GM18861 (cell line): Measurements from ENCODE around the gene BRPF1.
"Not testable (repeated sequence)": the region's sequence is repeated elsewhere in the genome, so short reads cannot be mapped to it uniquely, and the experiment has no call there.

ENCODE experiments used
- ATAC-seq: cut with Tn5 transposase; IDR thresholded peaks from one replicate; pipeline ENCODE4 v1.9.1; 2021; ENCODE audit not compliant: unreplicated experiment

Gene BRPF1

DNA sequence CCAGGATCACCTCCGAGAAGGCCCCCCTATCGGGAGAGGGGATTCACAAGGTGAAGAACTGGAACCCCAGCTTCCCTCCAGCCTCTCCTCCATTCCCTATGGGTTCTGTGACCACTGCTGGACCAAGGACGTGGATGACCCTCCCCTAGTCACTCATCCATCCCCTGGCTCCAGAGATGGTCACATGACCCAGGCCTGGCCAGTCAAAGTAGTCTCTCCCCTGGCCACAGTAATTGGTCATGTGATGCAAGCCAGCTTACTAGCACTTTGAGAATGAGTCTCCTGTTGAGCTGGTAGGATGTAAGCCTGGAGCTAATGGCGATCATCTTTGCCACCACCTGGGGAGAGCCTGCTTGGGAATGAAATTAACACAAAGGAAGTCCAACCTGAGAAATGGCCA, 34.3 kb downstream of the BRPF1 start:
- no peak for ATAC-seq

DNA sequence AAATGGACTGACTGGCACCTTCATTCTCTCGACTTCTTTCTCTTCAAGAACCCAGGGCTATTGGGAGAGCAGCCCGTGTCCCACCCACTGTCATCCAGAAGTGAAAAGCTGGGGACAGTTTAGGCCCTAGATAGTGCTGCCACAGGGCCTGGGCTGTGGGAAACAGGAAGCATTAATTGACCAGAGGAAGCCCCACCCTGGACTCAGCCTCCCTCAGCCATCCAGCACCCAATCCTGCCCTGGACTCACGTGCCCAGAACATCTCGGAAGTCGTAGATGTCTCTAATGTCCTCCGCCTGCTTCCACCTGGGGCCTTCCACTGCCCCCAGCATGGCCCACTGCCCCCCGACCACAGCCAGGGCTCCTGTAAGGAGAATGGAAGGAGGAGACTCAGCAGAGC, 35.9 kb downstream of the BRPF1 start:
- no peak for ATAC-seq

DNA sequence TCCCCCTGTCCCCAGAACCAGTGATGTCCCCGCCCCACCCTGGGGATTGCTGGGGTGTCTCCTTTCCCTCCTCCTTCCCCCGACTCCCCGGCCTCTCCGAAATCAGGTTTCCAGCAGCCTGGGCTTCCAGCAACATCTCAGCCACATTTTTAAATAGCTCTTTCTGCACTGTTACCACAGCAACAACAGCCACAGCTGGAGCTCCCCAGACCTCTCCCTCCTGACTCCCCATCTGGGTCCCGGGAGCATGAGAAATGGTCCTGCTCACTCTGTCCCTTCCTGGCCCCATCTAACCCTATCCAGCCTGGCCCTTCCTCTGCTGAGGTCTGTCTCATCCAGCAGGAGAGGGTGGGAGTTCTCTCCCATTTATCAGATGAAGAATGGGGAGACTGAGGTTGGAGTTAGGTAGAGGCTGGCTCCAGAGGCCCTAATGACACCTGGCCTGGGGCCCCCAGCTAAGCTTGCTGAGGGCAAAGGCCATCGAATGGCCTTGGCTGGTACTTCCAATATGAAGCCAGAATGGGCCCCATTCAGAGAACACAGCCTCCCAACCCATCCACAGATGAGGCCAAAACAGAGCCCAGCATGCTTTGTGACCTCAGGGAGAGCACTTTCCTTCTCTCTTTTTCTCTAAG, 36.7 kb downstream of the BRPF1 start:
- no peak for ATAC-seq

DNA sequence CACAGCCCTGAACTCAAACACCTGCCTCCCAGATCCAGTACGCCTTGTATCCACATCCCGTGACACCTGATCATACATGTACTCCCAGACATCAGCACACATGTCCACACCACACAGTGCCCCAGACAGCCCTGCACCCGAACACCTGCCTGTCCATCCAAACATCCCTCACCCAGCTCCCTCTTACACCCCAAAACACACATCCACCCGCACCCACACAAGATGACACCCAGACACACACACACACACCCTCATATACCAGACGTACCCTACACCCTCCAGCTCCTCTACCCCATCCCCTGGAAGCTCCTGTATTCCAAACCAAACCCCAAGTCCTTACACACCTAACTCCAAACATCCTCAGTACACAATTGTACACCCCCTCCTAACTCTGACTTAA, 37.5 kb downstream of the BRPF1 start:
- no peak for ATAC-seq

DNA sequence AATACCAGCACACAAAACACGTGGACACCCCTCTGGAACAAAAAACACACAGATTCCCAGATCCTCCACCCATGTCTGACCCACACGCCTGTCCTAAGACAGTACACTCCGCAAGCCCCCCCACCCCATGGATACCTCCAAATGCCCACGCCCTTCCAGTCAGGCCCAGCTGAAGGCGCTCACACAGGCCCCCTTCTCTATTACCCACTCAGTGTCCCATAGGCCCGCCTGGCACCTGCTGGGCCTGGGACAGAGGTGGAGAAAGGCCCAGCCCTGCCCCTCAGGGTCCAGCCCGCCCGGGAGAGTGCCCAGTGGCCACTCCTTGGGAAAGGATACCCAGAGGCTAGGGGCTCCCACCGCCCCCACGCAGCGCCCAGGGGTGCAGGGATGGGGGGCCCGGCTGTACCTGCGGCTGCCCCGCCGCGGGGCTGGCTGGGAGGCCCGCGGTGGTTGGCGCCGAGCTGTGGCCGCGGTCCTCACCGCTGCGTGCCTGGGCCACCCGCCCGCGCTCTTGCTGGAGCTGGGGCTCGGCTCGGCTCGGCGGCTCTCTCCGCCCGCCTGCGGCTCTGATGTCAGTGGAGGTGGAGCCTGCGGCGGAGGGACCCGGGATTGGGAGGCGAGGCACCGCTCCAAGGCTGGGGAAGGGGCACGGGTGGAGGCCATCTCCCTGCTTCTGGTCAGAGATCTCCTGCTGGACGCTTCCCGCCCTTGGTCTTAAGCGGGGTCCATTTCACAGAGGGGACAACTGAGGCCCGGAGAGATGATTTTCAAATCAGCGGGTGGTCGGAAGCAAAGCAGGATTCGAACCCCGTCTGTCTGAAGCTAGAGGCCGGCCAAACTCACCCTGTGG, 38.1 kb downstream of the BRPF1 start, which contains the start of gene CAMK1:
CAMK1 (minus strand) TSS at position 522 of the 850 bp plus-strand sequence. CDS start 2,198 bp downstream, outside the sequence.
- no peak for ATAC-seq

DNA sequence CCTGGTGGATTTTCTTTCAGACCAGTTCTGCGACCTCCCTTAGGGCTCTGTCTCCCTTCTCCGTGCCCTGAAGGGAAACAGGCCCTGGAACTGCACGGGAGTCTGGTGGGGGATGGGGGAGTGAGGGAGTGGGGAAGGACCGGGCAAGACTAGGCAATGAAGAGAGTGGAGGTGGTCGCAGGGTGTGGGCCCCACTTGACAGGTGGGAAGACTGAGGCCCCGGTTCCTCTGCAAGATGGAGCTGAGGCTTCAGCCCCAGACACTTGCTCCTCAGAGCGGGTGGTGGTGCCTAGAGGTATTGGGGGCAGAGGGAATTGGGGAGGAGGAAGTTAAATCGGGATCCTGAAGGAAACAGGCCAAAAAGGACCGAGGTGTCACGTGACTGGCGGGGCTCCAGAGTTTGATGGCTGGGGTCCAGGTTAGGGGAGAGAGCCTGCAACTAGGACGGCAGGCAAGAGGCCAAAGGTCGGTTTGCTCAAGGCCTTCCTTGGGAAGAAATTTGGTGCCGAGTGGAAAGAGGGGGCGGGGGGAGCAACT, 38.8 kb downstream of the BRPF1 start:
- ATAC-seq = no peak

DNA sequence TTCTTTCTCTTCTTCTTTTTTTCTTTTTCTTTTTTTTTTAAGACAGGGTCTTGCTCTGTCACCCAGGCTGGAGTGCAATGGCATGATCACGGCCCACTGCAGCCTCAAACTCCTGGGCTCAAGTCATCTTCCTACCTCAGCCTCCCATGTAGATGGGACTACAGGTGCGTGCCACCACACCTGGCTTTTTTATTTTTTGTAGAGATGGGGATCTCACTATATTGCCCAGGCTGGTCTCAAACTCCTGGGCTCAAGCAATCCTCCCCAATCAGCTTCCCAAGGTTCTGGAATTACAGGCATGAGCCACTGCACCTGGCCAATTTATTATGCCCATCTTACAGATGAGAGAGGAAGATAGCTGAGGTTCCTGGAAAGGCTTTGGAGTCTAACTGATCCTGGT, 39.5 kb downstream of the BRPF1 start:
- not testable (repeated sequence) for ATAC-seq

DNA sequence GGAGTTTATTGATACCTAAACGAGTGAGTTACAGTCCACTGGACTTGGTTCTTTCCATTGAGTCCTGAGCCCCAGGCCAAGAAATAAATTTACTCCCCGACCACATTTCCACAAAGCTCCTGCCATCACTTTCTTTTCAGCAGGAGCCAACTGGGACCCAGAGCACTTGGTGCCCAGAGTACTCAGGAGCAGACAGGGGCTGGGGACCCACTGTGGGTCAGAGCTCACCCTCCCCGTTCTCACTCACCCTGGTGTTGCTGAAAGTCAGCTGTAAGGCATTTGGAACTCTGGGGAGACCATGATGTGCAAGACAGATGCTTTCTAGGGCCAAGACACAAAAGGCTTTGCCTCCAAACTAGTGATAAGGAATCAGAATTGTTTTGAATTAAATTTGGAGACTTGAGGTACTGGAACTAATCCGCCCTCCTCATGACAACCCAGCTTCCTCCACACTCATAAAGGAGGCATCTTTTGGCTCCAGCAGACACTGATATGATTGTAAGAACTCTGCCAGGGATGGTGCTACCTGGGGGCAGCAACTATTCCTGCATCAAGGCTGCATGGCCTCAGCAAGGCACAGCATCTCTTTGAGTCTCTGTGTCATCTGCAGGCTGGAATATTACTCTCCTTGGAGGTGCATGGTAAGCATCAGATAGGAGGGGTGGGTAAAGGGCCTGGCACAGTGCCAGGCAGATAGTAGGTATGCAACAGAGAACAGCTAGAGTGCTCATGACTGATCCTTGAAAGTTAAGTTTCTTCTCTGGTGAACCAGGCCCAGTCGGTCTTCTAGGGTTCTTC, 45.6 kb downstream of the BRPF1 start:
- ATAC-seq = no peak

DNA sequence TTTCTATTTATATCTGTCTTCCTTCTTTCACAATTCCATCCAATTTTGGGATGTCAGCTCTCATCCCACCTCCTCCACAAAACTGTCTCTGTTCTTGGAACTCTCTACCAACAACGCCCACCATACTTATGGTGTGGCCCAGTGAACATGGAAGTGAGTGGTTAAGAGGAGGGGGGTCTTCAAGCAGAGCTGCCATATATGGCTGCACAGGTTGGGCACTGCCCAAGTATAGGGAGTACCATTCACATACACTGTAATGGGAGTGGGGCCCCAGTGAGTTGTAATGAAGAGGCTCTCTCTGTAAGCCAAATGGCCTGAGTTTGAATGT, 46.1 kb downstream of the BRPF1 start:
- no peak for ATAC-seq

DNA sequence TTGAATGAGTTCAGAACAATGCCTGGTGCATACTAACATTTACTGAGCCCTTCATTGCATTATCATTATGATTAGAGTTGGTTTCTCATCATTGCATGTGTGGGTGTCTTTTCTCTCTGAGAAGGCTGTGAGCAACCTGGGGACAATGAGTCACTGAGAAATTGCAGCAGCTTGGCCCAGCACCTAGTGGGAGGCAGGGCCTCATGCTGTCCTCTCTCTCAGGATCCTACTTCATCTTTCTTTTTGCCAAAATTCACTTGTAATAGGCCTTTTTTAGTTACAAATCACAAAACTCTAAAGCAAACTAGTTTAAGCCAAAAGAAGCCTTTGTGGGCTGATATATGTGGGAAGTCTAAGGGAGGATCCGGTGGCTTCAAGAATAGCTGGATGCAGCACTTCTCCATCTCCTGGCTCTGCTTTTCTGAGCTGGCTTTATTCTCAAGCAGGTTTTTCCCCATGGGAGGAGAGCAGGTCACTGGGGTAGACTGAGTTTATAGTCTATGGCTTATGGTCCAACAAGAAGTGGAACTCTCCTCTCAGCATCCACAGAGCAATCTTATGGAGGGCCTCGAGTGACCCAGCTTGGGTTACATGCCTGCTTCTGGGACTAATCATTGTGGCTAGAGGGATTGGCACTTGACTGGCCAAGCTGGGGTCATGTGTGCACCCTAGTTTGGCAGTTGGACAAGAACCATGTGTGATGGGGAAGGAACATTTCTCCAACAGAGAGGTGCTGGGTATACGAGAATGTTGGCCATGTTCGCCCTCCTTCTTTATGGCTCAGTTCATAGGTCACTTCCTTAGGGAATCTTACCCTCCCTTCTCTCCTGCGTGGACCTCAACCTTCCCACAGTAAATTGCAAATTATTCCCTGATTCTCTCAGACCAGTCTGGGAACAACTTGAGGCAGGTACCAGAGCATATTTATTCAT, 46.9 kb downstream of the BRPF1 start:
- no peak for ATAC-seq

DNA sequence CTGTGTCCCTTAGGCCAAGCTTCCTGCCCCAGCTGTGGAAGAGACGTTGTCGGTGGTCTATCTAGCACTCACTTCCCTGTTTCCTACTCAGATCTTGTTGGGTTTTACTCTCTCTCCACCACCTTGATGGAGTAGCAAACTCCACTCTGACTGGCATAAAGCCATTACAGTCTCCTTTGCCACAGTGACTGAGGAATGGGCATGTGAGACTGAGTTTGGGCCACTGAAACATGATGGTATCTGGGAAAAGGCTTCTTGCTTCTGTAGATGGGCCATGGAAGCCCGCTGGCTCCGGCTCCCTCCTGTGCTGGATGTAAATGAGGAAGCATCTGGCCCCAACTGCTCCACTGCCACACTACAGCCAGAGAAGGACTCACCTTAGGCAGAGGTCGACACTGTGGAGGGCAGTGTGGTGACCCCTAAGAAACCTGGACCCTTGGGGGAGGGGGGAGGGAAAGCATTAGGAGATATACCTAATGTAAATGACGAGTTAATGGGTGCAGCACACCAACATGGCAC, 47.6 kb downstream of the BRPF1 start:
- ATAC-seq = no peak

DNA sequence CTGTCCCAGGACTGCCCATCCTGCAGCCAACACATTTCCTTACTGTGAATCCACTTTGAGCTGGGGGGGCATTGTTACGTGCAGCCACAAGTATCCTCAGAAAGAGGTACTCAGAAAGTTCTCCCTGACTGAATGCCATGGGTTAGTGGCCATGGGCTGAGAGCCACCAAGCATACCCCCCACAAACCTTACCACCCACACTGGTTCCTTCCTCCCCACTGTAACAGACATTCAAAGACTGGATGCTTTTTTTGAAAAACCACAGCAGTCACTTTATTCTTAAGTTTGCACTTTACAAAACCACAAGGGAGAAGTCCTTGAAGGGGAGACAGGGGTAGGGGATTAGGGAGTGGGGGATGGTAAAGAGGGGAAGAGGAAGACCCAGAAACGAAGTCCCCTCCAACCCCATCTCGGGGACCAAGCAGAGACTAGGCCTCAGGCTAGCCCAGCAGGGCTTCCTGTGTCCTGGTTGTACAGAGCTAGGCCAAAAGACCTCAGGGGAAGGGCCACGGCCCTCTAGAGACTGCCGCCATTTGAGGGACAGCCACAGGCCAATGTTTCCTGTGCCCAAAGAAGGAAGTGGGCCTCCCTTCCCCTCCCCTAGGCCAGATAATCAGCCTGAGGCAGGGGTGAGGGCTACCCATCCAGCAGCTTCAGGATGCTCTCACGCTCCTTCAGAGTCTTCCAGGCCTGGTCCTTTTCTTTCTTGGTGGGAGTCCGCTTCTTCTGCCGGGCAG, 48.4 kb downstream of the BRPF1 start:
- ATAC-seq = peak; percentile 69

DNA sequence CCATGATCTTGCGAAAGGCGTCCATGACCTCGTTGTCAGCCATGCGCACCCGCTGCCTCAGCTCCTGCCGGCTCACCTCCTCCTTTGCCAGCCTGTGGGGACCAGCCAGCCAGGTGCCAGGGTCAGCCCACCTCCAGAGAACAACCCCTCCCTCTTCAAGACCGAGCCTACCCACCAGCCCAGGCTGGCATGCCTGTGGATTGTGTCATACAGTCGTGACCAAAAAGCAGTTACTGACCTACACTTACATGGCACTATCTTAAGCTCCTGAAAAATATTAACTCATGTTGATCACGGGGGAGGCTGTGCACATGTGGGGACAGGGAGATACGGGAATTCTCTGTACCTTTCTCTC, 48.9 kb downstream of the BRPF1 start:
- no peak for ATAC-seq

DNA sequence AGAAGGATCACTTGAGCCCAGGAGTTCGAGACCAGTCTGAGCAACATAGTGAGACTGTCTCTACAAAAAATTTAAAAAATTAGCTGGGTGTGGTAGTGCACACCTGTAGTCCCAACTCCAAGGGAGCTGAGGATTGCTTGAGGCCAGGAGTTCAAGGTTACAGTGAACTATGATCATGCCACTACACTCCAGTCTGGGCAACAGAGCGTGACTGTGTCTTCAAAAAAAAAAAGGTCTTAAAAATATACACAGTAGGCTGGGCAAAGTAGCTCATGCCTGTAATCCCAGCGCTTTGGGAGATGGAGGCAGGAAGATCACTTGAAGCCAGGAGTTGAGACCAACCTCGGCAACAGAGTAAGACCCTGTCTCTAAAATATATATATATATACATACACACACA, 49.4 kb downstream of the BRPF1 start:
- no peak for ATAC-seq

DNA sequence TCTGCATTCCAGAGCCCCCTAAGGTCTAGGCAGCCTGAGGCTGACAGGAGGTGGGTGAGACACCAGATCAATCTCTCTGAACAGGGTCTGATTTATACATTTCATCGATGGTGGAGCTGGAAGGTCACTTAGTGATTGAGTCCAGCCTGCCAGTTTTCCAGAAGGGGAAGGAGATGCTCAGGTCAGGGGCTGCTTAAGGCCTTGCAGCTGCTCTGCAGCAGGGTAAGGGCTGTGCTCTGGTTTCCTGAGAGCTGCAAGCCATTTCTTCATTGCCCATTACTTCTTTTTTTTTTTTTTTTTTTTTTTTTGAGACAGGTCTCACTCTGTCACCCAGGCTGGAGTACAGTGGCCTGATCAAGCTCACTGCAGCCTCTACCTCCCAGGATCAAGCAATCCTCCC, 50.0 kb downstream of the BRPF1 start:
- no peak for ATAC-seq

DNA sequence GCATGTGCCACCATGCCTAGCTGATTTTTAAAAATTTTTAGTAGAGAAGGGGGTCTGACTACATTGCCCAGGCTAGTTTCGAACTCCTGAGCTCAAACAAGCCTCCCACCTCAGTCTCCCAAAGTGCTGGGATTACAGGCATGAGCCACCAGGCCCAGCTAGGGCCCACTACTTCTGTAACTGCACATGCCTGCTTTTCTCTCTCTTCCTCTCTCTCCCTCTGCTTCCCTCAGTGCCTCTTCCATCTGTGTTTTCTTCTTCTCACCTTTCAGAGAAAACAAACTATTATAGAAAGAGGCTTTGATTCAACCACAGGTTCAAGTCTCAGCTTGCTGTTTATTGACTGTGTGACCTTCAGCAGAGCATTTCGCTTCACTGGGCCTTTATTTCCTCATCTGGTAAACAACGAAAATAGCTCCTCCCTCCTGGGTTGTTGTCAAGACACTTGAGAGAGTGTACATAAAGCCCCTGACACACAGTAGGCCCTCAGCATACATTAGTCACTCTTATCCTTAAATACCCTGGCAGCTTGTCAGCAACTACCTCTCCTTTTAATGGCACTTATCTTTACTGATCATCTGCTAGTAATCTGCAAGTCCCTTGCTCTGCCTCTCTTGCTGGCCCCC, 50.6 kb downstream of the BRPF1 start:
- no peak for ATAC-seq

DNA sequence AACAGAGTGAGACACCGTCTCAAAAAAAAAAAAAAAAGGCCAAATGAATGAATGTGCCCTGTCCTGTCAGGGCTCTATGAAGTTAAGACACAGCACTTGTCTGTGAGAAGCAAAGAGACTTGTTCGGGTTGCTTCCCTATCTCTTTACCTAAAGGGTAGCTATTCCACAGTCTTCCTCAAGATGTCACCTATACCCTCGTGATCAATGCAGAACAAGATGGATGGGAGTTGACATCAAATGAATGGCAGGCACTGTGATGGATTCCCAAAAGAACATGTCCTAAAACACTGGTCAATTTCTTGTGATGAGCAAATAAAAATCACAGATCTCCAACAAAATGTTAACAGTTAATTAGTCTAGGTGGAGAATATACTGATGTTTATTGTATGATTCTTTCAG, 51.2 kb downstream of the BRPF1 start:
- no peak for ATAC-seq

DNA sequence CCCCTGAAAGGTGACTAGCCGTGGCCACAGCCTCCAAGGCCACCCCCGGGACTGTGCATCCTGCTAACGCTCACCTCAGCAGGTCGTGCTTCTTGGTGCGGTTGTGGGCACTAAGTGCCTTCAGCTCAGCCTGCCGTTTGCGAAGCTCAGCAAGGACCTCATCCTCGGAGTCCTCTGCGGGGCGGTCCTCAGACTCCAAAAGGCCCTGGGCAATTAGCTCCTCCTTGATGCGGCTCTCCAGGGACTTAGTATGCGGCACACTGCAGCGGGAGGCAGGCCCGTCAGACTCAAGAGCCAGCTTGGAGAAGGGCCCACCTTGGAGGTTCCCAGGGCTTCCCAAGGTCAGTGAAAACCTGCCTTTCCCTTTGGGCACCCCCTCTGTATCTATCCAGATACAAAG, 52.4 kb downstream of the BRPF1 start:
- no peak for ATAC-seq

DNA sequence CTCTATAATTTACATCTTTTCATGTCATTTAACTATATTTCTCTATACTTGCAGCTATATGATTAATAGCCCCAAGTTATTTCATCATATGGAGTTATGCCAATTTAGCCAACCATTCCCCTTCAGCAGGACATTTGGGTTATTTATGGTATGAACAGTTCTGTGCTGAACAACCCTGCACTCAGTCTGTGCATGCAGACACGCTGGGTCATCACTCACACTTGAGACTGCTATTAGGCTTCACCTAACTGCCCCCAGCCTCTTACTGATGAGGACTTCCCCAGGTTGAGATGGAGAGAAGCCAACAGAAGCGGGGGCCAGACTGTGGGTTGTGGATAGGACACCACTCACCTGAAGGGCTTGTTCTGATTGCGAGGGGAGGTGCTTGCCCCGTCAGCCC, 53.4 kb downstream of the BRPF1 start:
- ATAC-seq = no peak
